NCI-H524 (cell line): Measurements from ENCODE around the gene LSM14A.
"Not testable (repeated sequence)": the region's sequence is repeated elsewhere in the genome, so short reads cannot be mapped to it uniquely, and the experiment has no call there.

Experiments used
- DNase-seq, 2 experiments: peaks; one replicate each; lab custom pipeline; 2025; lab: John Stamatoyannopoulos, UW

The LSM14A gene

DNA sequence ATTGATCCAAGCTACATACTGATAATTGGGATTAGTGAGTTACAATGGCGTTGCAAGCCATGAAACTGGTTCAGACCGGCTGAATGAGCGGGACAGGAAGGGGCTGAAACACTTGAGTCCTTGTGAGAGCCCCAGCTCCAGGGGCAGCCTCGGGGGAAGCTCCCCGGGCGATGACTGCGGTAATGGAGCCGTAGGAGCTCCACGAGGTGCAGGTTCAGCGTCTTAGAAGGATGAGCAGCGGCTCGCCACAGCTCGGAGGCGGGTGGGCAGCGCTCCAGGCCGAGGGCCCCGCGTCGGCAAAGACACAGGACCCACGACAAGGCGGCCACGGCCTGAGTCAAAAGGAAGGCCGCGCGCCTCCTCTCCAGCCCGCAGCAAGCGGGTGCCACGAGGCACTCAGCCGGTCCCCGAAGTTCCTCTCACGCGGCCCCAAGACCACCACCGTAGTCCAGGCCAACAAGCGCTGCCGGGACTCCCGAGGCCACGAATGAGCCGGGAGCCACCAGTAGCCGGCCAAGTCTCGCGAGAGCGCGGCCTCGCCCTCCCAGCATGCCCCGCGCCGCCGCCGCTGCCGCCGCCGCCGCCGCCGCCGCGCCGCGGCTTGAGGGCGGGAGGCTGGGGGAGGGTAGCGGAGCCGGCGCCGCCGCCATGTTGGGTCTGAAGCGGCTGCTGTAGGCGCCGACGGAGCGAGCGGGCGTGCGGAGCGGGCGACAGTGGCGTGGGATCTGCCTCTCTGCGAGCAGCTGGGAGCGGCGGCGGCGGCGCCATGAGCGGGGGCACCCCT lies at the start of gene LSM14A:
Gene LSM14A (plus strand): TSS at position 628 of the 784 bp plus-strand sequence. CDS start 139 bp downstream, at position 767.
- DNase-seq, result peak; percentile 73 to 91

DNA sequence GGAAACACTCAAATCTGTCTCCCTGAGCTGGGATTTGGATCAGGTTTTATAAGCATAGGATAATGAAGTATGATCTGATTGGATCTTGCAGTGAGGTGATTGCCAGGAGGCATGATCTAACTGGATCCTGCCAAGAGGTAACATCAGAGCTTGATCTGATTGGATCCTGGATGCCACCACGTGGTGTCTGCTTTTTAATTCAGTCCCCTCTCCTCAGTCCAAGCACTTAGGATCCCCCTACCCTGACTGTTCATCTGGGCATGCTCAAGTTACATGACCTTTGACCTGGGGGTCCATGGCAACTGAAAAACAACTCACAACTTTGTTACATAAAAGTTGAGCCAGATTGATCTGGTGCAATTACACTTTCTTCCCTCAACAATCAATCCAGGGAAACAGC lies 47.5 kb upstream of the LSM14A start:
- no peak for DNase-seq

DNA sequence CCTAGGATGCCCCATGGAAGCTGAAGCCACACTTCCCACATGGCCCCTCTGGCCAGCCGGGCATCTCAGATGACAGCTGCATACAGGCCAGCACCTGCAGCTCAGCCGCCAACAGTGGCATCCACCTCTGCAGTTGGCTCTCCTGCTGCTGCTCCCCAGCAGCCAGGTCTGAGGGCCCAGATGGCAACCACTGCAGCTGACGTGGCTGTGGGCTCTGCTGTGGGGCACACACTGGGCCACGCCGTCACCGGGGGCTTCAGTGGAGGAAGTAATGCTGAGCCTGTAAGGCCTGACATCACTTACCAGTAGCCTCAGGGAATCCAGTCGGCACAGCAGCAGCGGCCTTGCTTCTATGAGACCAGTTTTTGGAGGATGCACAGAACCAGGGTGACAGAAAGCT lies 45.3 kb upstream of the LSM14A start:
- DNase-seq, result no peak

DNA sequence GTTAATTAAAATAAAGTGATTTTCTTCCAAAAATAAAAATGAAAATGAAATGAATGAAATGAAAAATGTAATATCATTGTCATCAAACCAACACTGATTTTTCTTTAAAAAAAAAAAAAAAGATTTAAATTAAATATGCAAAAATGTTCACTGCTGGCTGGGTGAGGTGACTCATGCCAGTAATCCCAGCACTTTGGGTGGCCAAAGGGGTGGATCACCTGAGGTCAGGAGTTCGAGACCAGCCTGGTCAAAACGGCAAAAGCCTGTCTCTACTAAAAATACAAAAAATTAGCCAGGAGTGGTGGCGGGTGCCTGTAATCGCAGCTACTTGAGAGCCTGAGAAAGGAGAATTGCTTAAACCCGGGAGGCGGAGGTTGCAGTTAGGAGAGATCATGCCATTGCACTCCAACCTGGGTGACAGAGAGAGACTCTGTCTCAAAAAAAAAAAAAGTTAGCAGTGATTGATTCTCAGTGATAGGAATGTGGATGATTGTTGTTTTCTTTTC lies 44.6 kb upstream of the LSM14A start:
- no peak for DNase-seq

DNA sequence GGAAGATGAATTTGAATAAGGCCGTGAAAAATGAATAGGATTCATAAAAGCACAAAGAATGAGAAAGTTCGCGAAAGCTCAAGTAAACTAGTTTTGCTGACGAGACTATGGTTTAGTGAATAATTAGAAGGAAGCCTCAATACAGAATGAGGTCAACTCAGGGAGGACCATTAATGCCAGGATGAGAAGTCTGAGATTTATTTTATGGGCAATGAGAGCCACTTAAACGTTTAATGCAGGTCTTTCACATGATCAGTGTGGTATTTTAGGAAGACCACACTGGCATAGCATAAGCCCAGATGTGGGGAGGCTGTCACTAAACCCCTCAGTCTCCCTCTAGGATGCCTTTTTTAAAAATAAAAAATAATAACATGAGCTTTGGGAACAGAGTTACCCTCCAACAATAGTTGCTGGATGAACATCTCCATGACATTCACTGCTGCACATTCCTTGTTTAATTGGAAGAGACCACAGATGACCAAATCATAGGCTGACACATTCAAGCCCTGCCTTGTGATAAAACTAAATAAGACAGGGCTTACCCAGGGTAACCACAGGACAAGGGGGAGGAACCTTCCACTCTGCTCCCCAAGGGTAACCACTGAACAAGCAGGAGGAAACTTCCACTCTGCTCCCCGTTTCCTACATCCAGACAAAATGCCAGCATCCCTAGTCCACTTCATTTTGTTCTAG lies 43.6 kb upstream of the LSM14A start:
- DNase-seq, result no peak

DNA sequence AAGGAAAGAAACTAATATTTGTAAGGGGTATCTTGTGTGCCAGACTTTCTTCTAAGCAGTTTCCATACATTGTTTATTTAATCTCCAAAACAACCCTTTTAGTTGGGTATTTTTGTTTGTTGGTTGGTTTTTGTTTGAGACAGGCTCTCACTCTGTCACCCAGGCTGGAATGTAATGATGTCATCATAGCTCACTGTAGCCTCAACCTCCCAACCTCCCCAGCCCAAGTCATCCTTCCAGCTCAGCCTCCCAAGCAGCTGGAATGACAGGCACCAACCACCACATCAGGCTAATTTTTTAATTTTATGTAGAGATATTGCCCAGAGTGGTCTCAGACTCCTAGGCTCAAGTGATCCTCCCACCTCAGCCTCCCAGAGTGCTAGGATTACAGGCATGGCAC lies 41.2 kb upstream of the LSM14A start:
- no peak for DNase-seq

DNA sequence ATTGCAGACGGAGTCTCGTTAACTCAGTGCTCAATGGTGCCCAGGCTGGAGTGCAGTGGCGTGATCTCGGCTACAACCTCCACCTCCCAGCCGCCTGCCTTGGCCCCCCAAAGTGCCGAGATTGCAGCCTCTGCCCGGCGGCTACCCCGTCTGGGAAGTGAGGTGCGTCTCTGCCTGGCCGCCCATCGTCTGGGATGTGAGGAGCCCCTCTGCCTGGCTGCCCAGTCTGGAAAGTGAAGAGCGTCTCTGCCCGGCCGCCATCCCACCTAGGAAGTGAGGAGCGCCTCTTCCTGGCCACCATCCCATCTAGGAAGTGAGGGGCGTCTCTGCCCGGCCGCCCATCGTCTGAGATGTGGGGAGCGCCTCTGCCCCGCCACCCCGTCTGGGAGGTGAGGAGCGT lies 40.2 kb upstream of the LSM14A start:
- DNase-seq, result not testable (repeated sequence)

DNA sequence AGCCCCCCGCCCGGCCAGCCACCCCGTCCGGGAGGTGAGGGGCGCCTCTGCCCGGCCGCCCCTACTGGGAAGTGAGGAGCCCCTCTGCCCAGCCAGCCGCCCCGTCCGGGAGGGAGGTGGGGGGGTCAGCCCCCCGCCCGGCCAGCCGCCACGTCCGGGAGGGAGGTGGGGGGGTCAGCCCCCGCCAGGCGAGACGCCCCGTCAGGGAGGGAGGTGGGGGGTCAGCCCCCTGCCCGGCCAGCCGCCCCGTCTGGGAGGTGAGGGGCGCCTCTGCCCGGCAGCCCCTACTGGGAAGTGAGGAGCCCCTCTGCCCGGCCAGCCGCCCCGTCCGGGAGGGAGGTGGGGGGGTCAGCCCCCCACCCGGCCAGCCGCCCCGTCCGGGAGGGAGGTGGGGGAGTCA lies 39.6 kb upstream of the LSM14A start:
- DNase-seq, result not testable (repeated sequence)

DNA sequence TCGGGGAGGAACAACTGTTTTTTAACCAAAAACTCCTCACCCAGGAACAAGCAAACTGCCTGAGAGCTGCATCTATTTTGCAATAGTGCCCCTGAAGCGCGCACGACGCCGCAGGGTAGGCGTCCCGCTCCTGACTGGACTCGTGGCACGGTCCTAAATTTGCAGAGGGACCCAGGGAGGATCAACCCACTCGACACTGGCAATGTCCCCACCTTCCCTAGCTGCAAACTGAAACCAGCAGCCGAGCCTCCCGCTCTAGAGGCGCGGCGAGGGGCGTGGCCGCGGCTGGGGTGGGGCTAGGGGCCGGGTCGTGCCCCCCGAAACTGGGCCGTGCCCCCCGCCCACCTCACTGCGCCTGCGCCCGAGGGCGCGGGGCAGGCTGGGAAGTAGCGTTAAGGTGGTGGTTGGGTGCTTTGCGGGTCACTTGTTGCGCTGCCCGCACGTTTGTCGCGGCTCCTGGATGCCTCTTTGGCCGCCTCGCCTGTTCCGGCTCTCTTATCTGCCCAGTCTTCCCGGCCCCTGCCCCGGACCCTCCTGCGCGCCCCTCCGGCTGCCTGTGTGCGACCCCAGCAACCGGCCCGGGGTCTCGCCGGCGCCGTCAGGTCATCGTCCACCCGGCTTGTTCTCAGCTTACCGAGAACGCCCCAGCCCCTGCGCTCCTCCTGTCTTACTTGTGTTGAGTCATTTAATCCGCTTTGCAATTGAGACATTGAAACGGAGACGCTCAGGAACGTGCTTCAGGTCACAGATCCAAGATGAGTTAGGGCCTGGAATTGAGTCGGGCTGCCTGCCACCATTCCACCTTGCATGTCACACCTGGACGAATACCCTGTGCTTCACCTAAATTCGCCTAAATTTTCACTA lies 37.9 kb upstream of the LSM14A start:
- peak; percentile 81 to 95 for DNase-seq

DNA sequence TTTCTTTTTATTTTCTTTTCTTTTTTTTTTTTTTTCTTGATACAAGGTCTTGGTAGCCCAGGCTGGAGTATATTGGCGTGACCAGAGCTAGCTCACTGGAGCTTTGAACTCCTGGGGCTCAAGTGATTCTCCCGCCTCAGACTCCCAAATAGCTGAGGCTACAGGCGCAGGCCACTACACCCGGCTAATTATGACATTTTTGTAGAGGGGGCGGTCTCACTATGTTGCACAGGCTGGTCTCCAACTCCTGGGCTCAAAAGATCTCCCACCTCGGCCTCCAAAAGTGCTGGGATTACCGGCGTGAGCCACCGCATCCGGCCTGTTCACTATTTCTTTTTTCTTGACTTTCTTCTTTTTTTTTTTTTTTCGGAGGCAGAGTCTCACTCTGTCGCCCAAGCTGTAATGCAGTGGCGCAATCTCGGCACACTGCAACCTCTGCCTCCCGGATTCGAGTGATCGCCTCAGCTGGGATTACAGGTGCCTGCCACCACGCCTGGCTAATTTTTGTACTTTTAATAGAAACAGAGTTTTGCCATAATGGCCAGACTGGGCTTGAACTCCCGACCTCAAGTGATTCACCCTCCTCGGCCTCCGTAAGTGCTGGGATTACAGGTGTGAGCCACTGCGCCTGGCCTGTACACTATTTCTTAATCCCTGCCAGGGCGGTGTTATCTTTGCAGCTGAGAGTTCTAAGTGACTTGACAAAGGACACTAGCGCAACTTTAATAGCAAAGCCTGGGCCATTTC lies 37.1 kb upstream of the LSM14A start:
- no peak for DNase-seq

DNA sequence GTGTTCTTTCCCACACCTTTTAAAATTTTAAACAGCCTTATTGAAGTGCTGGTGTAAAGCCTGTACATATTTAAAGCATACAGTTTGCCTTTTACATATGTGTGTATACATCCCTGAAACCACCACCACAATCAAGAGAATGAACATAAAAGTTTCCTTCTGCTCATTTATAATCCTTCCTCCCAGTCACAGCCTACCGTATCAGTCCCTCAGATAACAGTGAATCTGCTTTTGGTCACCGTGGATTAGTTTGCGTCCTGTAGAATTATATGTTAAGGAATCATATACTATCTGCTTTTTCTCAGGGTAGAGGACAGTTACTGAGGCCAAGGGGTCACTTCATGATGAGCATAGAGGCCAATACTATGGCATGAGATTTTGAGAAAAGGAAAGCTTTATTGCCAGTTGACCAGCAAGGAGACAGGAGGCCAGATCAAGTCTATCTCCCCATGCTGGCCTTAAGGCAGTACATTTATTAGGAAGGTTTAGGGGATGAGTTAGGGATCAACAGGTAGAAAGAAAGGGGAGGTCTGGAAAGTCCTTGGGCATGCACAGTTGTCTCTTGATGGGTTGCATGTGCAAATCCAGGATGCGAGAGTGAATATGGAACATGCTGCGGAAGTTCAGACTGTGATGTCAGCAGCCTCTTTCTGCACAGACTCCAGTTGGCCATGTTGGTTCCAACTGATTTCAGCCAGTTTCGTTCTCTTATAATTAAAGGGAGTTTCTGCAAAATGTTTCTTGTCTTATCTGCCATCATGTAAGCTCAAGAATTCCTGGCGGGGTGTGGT lies 36.3 kb upstream of the LSM14A start:
- no peak for DNase-seq

DNA sequence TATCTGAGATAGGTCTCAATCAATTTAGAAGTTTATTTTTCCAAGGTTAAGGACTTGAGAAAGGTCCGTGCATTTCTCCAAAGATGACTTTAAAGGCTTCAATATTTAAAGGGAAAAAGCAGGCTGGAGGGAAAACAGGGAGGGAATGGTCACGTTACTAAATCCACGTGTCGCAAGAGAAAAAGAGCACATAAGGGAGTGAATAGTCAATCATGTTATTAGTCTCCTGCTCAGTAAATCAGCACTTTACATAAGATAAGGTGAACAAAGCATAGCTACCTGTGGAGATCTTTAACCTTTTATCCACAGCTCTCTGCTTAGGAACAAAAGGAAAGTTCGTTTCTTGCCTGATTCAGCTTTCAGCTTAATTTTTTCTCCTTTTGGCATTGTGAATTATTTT lies 31.3 kb upstream of the LSM14A start:
- DNase-seq, result no peak

DNA sequence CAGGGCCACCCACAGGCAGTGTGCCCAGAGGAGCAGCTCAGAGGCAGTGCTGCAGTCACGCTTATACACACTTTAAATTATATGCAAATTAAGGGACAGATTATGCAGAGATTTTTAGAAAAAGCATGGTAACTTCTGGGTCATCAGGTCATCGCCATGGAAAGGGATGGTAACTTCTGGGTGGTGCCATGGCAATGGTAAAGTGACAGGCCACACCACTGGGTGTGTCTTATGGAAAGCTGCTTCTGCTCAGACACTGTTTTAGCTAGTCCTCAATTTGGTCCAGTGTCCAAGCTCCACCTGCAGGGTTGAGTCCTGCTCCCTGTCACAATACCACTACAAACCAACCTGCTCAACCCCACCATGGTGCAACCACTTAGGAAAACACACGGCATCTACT lies 29.9 kb upstream of the LSM14A start:
- no peak for DNase-seq

DNA sequence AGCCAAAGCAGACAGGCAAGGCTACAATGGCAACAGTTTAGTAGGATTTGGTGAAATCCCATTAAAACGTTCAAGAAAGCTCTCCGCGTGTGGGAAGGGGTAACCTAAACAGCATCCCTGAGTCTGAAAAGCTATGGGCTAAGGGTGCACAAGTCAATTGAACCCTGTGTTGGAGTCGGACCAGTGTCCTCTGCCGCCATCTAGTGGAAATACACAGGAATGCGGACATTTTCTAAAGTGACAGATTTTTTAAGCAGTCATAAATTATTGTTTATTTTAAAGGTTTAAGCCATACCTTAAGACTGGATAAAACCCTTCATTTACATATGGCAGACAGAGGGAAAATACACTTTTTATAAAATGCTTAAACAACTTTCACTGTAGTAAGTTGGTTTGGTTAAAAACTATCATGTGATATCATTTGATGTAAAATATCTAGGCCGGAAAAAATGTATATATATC lies 26.5 kb upstream of the LSM14A start:
- DNase-seq, result peak; percentile 28 to 79

DNA sequence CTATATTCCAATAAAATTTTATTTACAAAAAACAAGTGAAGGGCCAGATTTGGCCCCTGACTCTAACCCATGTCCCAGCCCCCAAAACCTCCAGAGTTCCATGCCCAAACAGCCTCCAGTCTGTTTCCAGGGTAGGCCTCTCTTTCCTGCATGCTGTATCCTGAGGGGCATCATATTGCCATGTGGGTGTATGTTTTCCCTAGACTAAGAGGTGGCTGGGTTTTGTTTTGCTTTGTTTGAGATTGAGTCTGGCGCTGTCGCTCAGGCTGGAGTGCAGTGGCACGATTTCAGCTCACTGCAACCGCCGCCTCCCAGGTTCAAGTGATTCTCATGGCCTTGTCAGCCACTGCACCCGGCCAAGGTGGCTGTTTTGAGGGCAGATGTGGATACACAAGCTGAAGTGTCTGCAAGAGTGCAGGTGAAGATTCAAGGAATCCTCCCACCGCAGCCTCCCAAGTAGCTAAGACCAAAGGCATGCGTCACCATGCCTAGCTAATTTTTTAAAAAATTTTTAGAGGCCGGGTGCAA lies 23.6 kb upstream of the LSM14A start:
- DNase-seq, result no peak

DNA sequence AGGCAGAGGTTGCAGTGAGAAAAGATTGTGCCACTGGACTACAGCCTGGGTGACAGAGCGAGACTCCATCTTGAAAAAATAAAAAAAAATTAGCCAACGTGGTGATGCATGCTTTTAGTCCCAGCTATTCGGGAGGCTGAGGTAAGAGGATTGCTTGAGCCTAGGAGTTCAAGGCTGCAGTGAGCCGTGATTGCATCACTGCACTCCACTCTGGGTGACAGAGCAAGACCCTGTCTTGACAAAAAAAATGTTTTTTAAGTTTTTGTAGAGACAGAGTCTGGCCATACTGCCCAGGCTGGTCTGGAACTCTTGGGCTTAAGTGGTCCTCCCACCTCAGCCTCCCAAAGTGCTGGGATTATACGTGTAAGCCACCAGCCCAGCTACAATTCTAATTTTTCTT lies 22.4 kb upstream of the LSM14A start:
- DNase-seq, result no peak

DNA sequence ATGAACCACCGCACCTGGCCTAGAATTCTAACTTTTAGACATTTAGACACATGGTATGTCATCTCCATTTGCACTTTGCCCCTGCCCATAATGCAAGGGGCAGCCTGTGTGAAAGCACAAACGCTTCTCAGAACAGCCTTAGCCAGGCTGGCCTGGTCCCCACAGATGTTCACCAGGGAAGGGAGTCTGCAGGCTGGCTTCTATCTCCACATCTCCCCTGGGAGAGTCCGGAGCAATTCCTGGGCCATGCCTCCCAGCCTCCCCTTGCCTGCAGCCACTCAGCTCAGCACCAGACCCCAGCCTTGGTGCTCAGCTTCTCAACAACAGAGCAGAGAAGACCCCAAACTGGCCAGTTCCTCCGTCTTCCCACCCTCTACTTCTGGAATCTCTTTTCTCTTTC lies 21.7 kb upstream of the LSM14A start:
- DNase-seq, result no peak

DNA sequence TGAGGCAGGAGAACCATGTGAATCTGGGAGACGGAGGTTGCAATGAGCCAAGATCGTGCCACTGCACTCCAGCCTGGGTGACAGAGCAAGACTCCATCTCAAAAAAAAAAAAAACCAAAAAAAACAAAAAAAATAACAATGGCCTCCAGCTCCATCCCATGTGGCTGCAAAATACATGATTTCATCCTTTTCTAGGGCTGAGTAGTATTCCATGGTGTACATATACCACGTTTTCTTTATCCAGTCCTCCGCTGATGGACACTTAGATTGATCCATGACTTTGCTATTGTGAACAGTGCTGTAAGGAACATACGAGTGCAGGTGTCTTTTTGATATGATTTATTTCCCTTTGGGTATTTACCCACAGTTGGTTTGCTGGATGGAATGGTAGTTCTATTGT lies 20.9 kb upstream of the LSM14A start:
- DNase-seq, result no peak

DNA sequence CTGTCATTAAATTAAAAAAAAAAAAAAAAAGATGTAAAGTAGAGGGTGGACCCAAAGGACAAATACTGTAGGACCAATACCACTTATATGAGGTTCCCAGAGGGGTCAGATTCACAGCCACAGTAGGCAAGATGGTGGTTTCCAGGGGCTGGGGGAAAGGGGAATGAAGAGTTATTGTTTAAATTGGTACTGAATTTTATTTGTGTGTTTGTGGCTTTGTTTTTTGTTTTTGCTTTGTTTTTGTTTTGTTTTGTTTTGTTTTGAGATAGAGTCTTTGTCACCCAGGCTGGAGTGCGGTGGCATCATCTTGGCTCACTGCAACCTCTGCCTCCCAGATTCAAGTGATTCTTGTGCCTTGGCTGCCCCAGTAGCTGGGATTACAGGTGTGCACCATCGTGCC lies 17.9 kb upstream of the LSM14A start:
- no peak for DNase-seq

DNA sequence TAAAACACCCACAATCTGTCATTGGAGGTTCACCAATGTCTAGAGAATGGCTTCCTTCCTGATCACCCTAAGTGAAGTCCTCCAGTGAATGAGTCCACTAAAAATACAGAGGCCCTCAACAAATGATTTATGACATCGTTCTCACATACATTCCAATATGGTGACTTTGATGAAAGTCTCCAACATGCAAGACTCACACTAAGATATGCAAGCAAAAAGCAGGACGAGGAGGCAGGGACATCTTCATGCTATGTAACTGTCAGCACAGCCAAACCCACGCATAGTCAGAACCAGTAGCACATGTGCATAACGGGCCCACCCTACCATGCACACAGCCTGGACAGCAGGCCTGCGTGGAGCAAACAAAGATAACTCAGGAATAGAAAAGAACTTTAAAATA lies 16.6 kb upstream of the LSM14A start:
- DNase-seq, result no peak

DNA sequence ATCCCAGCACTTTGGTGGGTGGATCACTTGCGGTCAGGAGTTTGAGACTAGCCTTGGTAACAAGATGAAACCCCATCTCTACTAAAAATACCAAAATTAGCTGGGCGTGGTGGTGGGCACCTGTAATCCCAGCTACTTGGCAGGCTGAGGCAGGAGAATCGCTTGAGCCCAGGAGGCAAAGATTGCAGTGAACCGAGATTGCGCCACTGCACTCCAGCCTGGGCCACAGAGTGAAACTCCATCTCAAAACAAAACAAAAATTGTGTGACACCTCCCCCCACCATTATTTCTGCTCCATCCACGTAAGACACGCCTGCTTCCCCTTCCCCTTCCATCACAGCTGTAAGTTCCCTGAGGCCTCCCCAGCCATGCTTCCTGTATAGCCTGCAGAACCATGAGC lies 13.3 kb upstream of the LSM14A start:
- DNase-seq, result not testable (repeated sequence)
